IMR-90 (cell line): ENCODE measurements around the gene COL23A1. TPM values are rescaled to one million over a fixed set of nuclear protein-coding genes. Genes with fewer than 3 reads are reported as not detected.
A peak's percentile ranks its signal among the peaks of the same experiment; 100 is the strongest.

Experiments used
- ATAC-seq: fragments of 200-7000 bp; cut with Tn5 transposase; 2 replicates; pipeline ENCODE4 v1.9.1; 2020; ENCODE audit warnings: low read depth, mild to moderate bottlenecking, moderate library complexity
- BruUV-seq: library from RNA; stranded (reverse); fragments of 400-500 nt; replicated peaks from 2 replicates; lab custom pipeline; 2021; lab: Mats Ljungman, UMichigan
- CTCF ChIA-PET: fragments of 300-600 bp; formaldehyde crosslinking; extraction: SDS; loops from one replicate; lab custom pipeline; 2021; ENCODE audit warnings: antibody characterized with exemption; lab: Yijun Ruan, JAX
- POLR2A ChIA-PET: fragments of 300-600 bp; sonication (Branson Sonifier 250); formaldehyde crosslinking; loops from one replicate; lab custom pipeline; 2022; ENCODE audit warnings: antibody characterized with exemption; ENCODE audit not compliant: unreplicated experiment; lab: Charles Lee
- DNase-seq: peaks from one replicate; pipeline ENCODE4 v3.0.0; 2013
- H2AFZ ChIP-seq: replicated peaks from 2 replicates; pipeline ENCODE3; 2013; ENCODE audit warnings: low read length, mild to moderate bottlenecking; ENCODE audit not compliant: poor library complexity
- H2AK5ac ChIP-seq: 2 replicates; pipeline ENCODE4 v1.6.1; 2013; ENCODE audit warnings: low read depth, low read length, inconsistent platforms
- H2AK9ac ChIP-seq: replicated peaks from 2 replicates; pipeline ENCODE3; 2013; ENCODE audit warnings: mild to moderate bottlenecking, low read depth, low read length, moderate library complexity; ENCODE audit not compliant: poor library complexity
- H2BK120ac ChIP-seq: 2 replicates; pipeline ENCODE4 v1.6.1; 2013; ENCODE audit warnings: low read depth, low read length, inconsistent platforms
- H2BK15ac ChIP-seq: 3 replicates; pipeline ENCODE4 v1.6.1; 2013; ENCODE audit warnings: low read depth, low read length, inconsistent platforms
- H2BK20ac ChIP-seq: 2 replicates; pipeline ENCODE4 v1.6.1; 2013; ENCODE audit warnings: low read depth, mild to moderate bottlenecking, inconsistent platforms, low read length, moderate library complexity
- H2BK5ac ChIP-seq: 2 replicates; pipeline ENCODE4 v1.6.1; 2013; ENCODE audit warnings: mild to moderate bottlenecking, low read depth, low read length, inconsistent platforms; ENCODE audit not compliant: poor library complexity, severe bottlenecking
- H3K14ac ChIP-seq: replicated peaks from 2 replicates; pipeline ENCODE4 v1.6.1; 2013; ENCODE audit warnings: low read depth, low read length, inconsistent platforms
- H3K18ac ChIP-seq: 2 replicates; pipeline ENCODE4 v1.6.1; 2013; ENCODE audit warnings: low read depth, low read length, control low read depth
- H3K23ac ChIP-seq: 2 replicates; pipeline ENCODE4 v1.6.1; 2013; ENCODE audit warnings: low read depth, low read length, inconsistent platforms
- H3K27ac ChIP-seq: 2 replicates; pipeline ENCODE4 v1.5.1; 2013; ENCODE audit warnings: mild to moderate bottlenecking, control low read depth, low read length; ENCODE audit not compliant: insufficient read depth
- H3K27me3 ChIP-seq: 2 replicates; pipeline ENCODE4 v1.6.1; 2013; ENCODE audit warnings: low read length; ENCODE audit not compliant: control insufficient read depth, insufficient read depth
- H3K36me3 ChIP-seq: 2 replicates; pipeline ENCODE4 v1.6.1; 2013; ENCODE audit warnings: low read length, mixed read lengths; ENCODE audit not compliant: control insufficient read depth, insufficient read depth
- H3K4ac ChIP-seq: 2 replicates; pipeline ENCODE4 v1.6.1; 2013; ENCODE audit warnings: low read depth, low read length, inconsistent platforms
- H3K4me1 ChIP-seq: 2 replicates; pipeline ENCODE4 v1.6.1; 2013; ENCODE audit warnings: low read length, mixed read lengths; ENCODE audit not compliant: control insufficient read depth, insufficient read depth
- H3K4me2 ChIP-seq: 2 replicates; pipeline ENCODE4 v1.6.1; 2013; ENCODE audit warnings: low read depth, mild to moderate bottlenecking, control low read depth, low read length, moderate library complexity
- H3K4me3 ChIP-seq: 2 replicates; pipeline ENCODE4 v1.5.1; 2013; ENCODE audit warnings: low read depth, mild to moderate bottlenecking, control low read depth, low read length, moderate library complexity; ENCODE audit not compliant: insufficient read depth
- H3K56ac ChIP-seq: 2 replicates; pipeline ENCODE4 v1.6.1; 2013; ENCODE audit warnings: low read length, inconsistent platforms; ENCODE audit not compliant: insufficient read depth; ENCODE audit errors: extremely low read depth
- H3K79me1 ChIP-seq, 2 experiments: 2 replicates each; pipeline ENCODE4 v1.6.1; 2013; ENCODE audit warnings: low read length in 2 of 2, inconsistent platforms in 1 of 2, low read depth in 1 of 2
- H3K9ac ChIP-seq: 2 replicates; pipeline ENCODE4 v1.6.1; 2013; ENCODE audit warnings: low read depth, low read length, control low read depth
- H3K9me1 ChIP-seq: 2 replicates; pipeline ENCODE4 v1.6.1; 2013; ENCODE audit warnings: low read length, inconsistent platforms; ENCODE audit not compliant: insufficient read depth
- H3K9me3 ChIP-seq: 2 replicates; pipeline ENCODE4 v1.6.1; 2013; ENCODE audit warnings: low read length; ENCODE audit not compliant: control insufficient read depth, insufficient read depth
- H4K20me1 ChIP-seq: 2 replicates; pipeline ENCODE4 v1.6.1; 2013; ENCODE audit warnings: low read length, inconsistent platforms; ENCODE audit not compliant: insufficient read depth
- H4K5ac ChIP-seq: 2 replicates; pipeline ENCODE4 v1.6.1; 2013; ENCODE audit warnings: mild to moderate bottlenecking, low read depth, low read length, control low read depth
- H4K8ac ChIP-seq, 2 experiments: 2 replicates each; pipeline ENCODE4 v1.6.1; 2013; ENCODE audit warnings: low read depth in 2 of 2, low read length in 2 of 2, control low read depth in 1 of 2, inconsistent platforms in 1 of 2
- H4K91ac ChIP-seq: 2 replicates; pipeline ENCODE4 v1.6.1; 2013; ENCODE audit warnings: low read depth, low read length, inconsistent platforms; ENCODE audit not compliant: insufficient read depth
- CHD1 ChIP-seq: IDR thresholded peaks from 2 replicates; pipeline ENCODE4 v1.6.1; 2012; ENCODE audit warnings: low read depth, low read length, improper control_type of control experiment
- FOS ChIP-seq: fragments of 150-350 bp; IDR thresholded peaks from 2 replicates; pipeline ENCODE4 v1.6.1; 2016; ENCODE audit warnings: low read depth, low read length
- MAFK ChIP-seq: IDR thresholded peaks from 2 replicates; pipeline ENCODE4 v1.6.1; 2012; ENCODE audit warnings: low read depth, low read length, improper control_type of control experiment
- MAZ ChIP-seq: IDR thresholded peaks from 2 replicates; pipeline ENCODE4 v1.6.1; 2012; ENCODE audit warnings: low read depth, mild to moderate bottlenecking, low read length, improper control_type of control experiment, moderate library complexity, borderline replicate concordance
- MXI1 ChIP-seq: IDR thresholded peaks from 2 replicates; pipeline ENCODE4 v1.6.1; 2012; ENCODE audit warnings: low read depth, mild to moderate bottlenecking, low read length, moderate library complexity, borderline replicate concordance
- NFE2L2 ChIP-seq: fragments of 150-350 bp; IDR thresholded peaks from 2 replicates; pipeline ENCODE4 v1.6.1; 2016; ENCODE audit warnings: low read depth, mild to moderate bottlenecking, low read length
- POLR2A ChIP-seq: IDR thresholded peaks from 2 replicates; pipeline ENCODE4 v1.6.1; 2012; ENCODE audit warnings: mild to moderate bottlenecking, low read depth, low read length
- RAD21 ChIP-seq: IDR thresholded peaks from 2 replicates; pipeline ENCODE4 v1.6.1; 2012; ENCODE audit warnings: low read length, improper control_type of control experiment
- RCOR1 ChIP-seq: IDR thresholded peaks from 2 replicates; pipeline ENCODE4 v1.6.1; 2012; ENCODE audit warnings: mild to moderate bottlenecking, low read length, improper control_type of control experiment; ENCODE audit not compliant: insufficient replicate concordance
- RFX5 ChIP-seq: IDR thresholded peaks from 2 replicates; pipeline ENCODE4 v1.8.0; 2012; ENCODE audit warnings: low read depth, mild to moderate bottlenecking, low read length, moderate library complexity
- SMC3 ChIP-seq: fragments of 150-350 bp; IDR thresholded peaks from 2 replicates; pipeline ENCODE4 v1.6.1; 2016; ENCODE audit warnings: low read depth, mild to moderate bottlenecking, antibody characterized with exemption, low read length, moderate library complexity
- WGBS, 2 experiments: methylation state at CpG; one replicate each; pipeline versions ENCODE4 v1.1.5 to v1.1.7; 2013; ENCODE audit warnings: missing lambda C conversion rate in 2 of 2; ENCODE audit not compliant: insufficient read length in 1 of 2; ENCODE audit errors: extremely low coverage in 2 of 2; 5-methylcytosine and 5-hydroxymethylcytosine counted together
- dilution Hi-C: fragments of 300-500 bp; cut with HindIII; formaldehyde crosslinking; loops from one replicate; pipeline ENCODE4 v1.14.3; 2018; ENCODE audit warnings: low sequenced_read_pairs; ENCODE audit not compliant: unreplicated experiment
- in situ Hi-C: fragments of 300-500 bp; cut with MboI; formaldehyde crosslinking; loops from 3 replicates; pipeline ENCODE4 v1.14.3; 2019; ENCODE audit warnings: low sequenced_read_pairs, inconsistent platforms, mixed read lengths
- intact Hi-C: fragments of 100-400 bp; cut with micrococcal nuclease; formaldehyde crosslinking; loops from 2 replicates; pipeline ENCODE4 v1.10.0; 2022
- polyA plus RNA-seq, 3 experiments: library from polyadenylated mRNA; depleted of rRNA; stranded (reverse); fragments of >200 nt; gene quantifications; 2 replicates each; pipeline ENCODE4 v1.2.3, GENCODE V29; 2012; ENCODE audit warnings: low replicate concordance in 1 of 3
- total RNA-seq: library from RNA; depleted of rRNA; stranded (reverse); fragments of >200 nt; gene quantifications from 2 replicates; pipeline ENCODE4 v1.2.3, GENCODE V29; 2012
- TF ChIP-seq, protein P1 (sequence below): fragments of 150-350 bp; IDR thresholded peaks from 2 replicates; pipeline ENCODE4 v1.6.1; 2017; ENCODE audit warnings: mild to moderate bottlenecking, antibody characterized with exemption, low read length, low read depth

The COL23A1 gene
- total and polyA plus RNA-seq, 2 of the 4 experiments (the other 2 are of a cell fraction), result not detected

DNA sequence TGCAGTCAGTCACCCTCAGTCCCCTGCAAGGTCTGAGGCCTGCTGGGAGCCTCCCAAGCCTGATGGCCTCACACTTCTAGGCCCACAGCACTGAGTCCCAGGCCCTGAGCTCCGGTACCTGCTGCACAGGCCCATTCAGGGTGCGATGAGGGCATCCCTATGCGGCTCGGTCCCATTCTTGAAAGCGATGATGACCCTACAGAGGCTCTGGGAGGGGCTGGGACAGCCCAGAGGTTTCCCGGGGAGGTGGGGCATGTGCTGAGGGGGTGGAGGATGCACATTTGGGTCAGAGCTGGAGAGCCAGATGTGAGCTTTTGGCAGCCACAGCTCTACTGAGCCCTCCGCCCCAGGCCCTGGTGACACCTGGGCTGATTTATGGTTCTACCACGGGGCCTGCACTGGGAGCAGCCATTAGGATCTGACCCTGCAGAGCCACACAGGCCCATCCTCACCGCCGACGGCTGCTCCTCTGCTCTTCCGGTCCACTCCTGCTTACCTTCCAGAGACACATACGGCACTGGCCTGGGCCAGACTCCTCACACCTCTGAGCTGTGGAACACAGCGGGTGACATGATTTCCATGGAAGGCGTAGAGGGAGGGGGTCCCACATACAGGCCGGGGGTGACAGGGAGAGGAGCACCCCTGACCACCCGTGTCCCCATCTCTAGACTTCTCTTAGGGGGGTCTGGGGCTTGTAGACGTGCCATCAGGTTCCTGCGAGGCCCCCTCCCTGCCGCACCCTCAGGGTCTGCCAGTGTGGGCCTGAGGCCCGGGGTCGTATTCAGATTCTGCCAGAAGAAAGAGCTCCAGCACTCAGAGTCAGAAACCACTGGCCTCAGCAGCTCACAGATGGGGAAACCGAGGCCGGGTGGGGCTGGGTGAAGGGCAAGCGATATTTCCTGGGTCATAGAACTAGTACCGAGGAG, 53.4 kb downstream of the COL23A1 start (continued):
- no peak for TF ChIP-seq RFX5

DNA sequence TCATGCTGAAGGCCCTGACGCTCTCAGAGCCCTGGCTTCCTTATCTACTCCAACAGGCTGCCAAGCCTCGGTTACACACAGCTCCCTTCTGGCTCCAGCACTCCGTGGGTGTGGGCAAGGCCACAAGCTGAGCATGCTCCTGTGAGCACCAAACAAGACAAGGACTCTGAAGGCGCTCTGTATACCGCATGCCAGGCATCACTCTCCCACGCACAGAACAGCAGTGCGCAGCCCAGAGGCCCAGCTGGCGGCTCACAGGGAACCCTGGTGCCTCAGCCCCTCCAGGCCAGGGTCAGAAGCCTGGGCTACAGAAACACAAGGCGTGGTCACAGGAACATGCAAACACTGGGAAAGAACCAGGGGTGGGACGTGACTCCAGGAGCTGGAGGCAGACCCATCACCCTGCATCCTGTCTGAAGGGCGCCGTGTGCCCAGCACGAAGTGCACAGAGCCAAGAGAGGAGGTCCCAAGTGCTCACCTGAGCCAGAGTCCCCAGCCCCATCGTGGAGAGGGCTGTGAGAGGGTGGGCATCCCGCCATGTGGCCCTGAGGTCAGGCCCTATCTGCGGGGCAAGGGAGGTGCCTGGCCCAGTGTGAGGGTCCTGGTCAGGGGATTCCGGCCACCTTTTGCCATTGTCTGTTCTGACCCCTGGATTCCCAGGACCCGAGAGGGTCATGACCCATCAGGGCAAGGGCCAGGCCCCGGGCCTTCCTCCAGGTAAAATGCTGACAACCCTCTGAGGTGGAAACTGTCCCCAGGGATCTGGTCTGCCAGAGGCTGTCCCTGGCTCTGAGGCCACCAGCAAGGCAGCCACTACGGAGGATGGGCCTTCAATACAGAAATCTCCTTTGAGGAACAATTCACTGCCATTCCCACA, 54.7 kb downstream of the COL23A1 start:
- Histone ChIP-seq H2BK120ac (no peak overlapping the region), H4K91ac (no peak overlapping the region), H3K27ac (no peak overlapping the region), H3K79me1 (no peaks in the 10 kb centered on the region), H3K4me2 (no peak overlapping the region), H3K9ac (no peak overlapping the region), H3K14ac (no peak overlapping the region), H3K4ac (no peak overlapping the region), H3K23ac (no peak overlapping the region), H2BK5ac (no peak overlapping the region), H4K5ac (no peak overlapping the region), H3K27me3 (no peaks in the 10 kb centered on the region), H4K20me1 (no peaks in the 10 kb centered on the region), H3K18ac (no peak overlapping the region), H3K36me3 (no peaks in the 10 kb centered on the region), H2AFZ (no peak overlapping the region), H4K8ac (no peak overlapping the region), H3K4me1 (no peaks in the 10 kb centered on the region), H2BK20ac (no peak overlapping the region), H3K4me3 (no peak overlapping the region), H2AK9ac (peak overlapping the region; percentile 14), H2AK5ac (no peak overlapping the region), H2BK15ac (no peak overlapping the region), H3K56ac (no peak overlapping the region), H3K9me1 (no peaks in the 10 kb centered on the region), H3K9me3 (peaks cover 29% of the 10 kb centered on the region)
- no peak for DNase-seq
- dilution Hi-C loops, result no loop called here
- WGBS, 2 experiments, result 58% methylated on average over 13 of the region's 20 CpGs; no CpG with 5 or more reads in 1 of the 2 experiments
- ATAC-seq, result no peak
- intact Hi-C loops, result no loop called here
- BruUV-seq, result no TSS peak
- ChIA-PET POLR2A (no interaction called here), CTCF (no interaction called here)
- in situ Hi-C loops, result no loop called here
- no peak for TF ChIP-seq FOS
- no peak for TF ChIP-seq MAFK
- TF ChIP-seq, protein P1, sequence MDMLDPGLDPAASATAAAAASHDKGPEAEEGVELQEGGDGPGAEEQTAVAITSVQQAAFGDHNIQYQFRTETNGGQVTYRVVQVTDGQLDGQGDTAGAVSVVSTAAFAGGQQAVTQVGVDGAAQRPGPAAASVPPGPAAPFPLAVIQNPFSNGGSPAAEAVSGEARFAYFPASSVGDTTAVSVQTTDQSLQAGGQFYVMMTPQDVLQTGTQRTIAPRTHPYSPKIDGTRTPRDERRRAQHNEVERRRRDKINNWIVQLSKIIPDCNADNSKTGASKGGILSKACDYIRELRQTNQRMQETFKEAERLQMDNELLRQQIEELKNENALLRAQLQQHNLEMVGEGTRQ, result no peak
- TF ChIP-seq RAD21, result no peak
- TF ChIP-seq POLR2A, result no peak
- no peak for TF ChIP-seq CHD1
- TF ChIP-seq RCOR1, result no peak
- no peak for TF ChIP-seq MXI1
- no peak for TF ChIP-seq SMC3
- no peak for TF ChIP-seq NFE2L2
- no peak for TF ChIP-seq MAZ
